ENCODE data around the gene PRPF31.

DNA sequence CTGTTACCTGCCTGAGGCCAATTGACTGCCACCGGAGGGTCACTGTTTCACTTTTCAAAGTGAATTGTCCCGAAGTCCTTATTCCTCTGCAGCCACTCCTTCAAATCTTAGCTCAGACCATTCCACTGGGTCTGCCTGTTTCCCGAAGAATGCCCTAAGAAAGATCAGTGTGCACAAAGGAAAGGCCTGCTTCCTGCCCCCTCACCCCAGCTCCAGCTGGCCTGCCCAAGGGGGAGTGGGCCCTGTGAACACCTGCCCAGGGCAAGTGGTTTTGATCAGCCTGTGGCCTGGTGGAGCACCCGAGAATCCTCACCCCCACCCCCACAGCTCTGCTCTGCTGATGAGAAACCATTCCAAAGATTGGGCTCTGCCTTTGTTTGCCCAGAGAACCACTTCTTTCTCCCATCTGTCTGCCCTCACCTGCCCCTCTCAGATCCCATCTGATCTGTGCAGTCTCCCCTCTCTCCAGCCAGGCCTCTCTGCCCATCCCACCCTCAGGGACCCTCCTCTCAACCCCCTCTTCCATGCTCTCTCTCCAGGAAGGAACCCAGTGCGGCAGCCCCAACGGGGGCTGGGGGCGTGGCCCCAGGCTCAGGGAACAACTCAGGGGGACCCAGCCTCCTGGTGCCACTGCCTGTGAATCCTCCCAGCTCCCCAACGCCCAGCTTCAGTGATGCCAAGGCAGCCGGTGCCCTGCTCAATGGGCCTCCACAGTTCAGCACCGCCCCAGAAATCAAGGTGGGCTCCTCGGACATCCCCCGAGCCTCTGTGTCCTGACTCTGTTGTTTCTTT is 33.7 kb downstream of the PRPF31 start:
- TF ChIP-seq, protein P1, sequence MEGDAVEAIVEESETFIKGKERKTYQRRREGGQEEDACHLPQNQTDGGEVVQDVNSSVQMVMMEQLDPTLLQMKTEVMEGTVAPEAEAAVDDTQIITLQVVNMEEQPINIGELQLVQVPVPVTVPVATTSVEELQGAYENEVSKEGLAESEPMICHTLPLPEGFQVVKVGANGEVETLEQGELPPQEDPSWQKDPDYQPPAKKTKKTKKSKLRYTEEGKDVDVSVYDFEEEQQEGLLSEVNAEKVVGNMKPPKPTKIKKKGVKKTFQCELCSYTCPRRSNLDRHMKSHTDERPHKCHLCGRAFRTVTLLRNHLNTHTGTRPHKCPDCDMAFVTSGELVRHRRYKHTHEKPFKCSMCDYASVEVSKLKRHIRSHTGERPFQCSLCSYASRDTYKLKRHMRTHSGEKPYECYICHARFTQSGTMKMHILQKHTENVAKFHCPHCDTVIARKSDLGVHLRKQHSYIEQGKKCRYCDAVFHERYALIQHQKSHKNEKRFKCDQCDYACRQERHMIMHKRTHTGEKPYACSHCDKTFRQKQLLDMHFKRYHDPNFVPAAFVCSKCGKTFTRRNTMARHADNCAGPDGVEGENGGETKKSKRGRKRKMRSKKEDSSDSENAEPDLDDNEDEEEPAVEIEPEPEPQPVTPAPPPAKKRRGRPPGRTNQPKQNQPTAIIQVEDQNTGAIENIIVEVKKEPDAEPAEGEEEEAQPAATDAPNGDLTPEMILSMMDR (IDR thresholded peaks at IDR 0.05): no peak
- TF ChIP-seq POLR2A (IDR thresholded peaks at IDR 0.05): no peak

Measured in thyroid gland (tissue), 4 donors.